GM23338 (cell line): Measurements from ENCODE around the gene NEURL1. TPM values are rescaled to one million over a fixed set of nuclear protein-coding genes. Genes with fewer than 3 reads are reported as not detected.

Source experiments
- ATAC-seq: fragments of 200-7000 bp; cut with Tn5 transposase; 3 replicates; pipeline ENCODE4 v1.9.1; 2020
- DNase-seq: peaks from one replicate; pipeline ENCODE4 v3.0.0-alpha.2; 2015; ENCODE audit warnings: low spot score
- H2AFZ ChIP-seq: fragments of 200-600 bp; sonication (generic); 2 replicates; pipeline ENCODE4 v1.8.0; 2016; ENCODE audit warnings: antibody characterized with exemption, mild to moderate bottlenecking, moderate library complexity
- H3F3A ChIP-seq: fragments of 200-600 bp; sonication (generic); replicated peaks from 2 replicates; pipeline ENCODE4 v1.8.0; 2017; ENCODE audit warnings: antibody characterized with exemption, mixed run types, low read depth
- H3K27ac ChIP-seq: fragments of 200-600 bp; sonication (generic); 2 replicates; pipeline ENCODE4 v1.6.1; 2016; ENCODE audit warnings: low read depth
- H3K27me3 ChIP-seq: fragments of 200-600 bp; sonication (generic); 2 replicates; pipeline ENCODE4 v1.8.0; 2016; ENCODE audit warnings: mild to moderate bottlenecking, mixed run types, moderate library complexity; ENCODE audit not compliant: insufficient read depth
- H3K36me3 ChIP-seq: fragments of 200-600 bp; sonication (generic); 2 replicates; pipeline ENCODE4 v1.8.0; 2016; ENCODE audit warnings: mild to moderate bottlenecking; ENCODE audit not compliant: insufficient read depth
- H3K4me1 ChIP-seq: fragments of 200-600 bp; sonication (generic); 2 replicates; pipeline ENCODE4 v1.8.0; 2016; ENCODE audit warnings: mild to moderate bottlenecking, moderate library complexity; ENCODE audit not compliant: insufficient read depth
- H3K4me2 ChIP-seq: fragments of 200-600 bp; sonication (generic); 2 replicates; pipeline ENCODE4 v1.7.1; 2017; ENCODE audit warnings: mixed run types
- H3K4me3 ChIP-seq: fragments of 200-600 bp; sonication (generic); 2 replicates; pipeline ENCODE4 v1.6.1; 2016; ENCODE audit warnings: mixed run types
- H3K79me2 ChIP-seq: fragments of 200-600 bp; sonication (generic); replicated peaks from 2 replicates; pipeline ENCODE4 v1.8.0; 2017; ENCODE audit warnings: mild to moderate bottlenecking; ENCODE audit not compliant: insufficient read depth
- H3K9me2 ChIP-seq: fragments of 200-600 bp; sonication (generic); 2 replicates; pipeline ENCODE4 v1.8.0; 2017; ENCODE audit not compliant: insufficient read depth
- H4K20me1 ChIP-seq: fragments of 200-600 bp; sonication (generic); replicated peaks from 2 replicates; pipeline ENCODE4 v1.8.0; 2017; ENCODE audit warnings: mild to moderate bottlenecking; ENCODE audit not compliant: insufficient read depth
- H3K27ac Mint-ChIP-seq: 2 replicates; pipeline ENCODE4 v1.8.0; 2020; ENCODE audit warnings: inconsistent platforms, mild to moderate bottlenecking, moderate library complexity, mixed read lengths
- H3K27me3 Mint-ChIP-seq: 3 replicates; pipeline ENCODE4 v1.8.0; 2022; ENCODE audit warnings: low read depth, mild to moderate bottlenecking, moderate library complexity, mixed read lengths, inconsistent platforms; ENCODE audit not compliant: insufficient read depth, poor library complexity
- H3K36me3 Mint-ChIP-seq: 3 replicates; pipeline ENCODE4 v1.8.0; 2021; ENCODE audit warnings: low read depth, mild to moderate bottlenecking, inconsistent platforms, moderate library complexity, mixed read lengths
- H3K4me1 Mint-ChIP-seq: 3 replicates; pipeline ENCODE4 v1.8.0; 2020; ENCODE audit warnings: mild to moderate bottlenecking, inconsistent platforms, mixed read lengths
- H3K4me3 Mint-ChIP-seq: 3 replicates; pipeline ENCODE4 v1.8.0; 2021; ENCODE audit warnings: moderate library complexity, mild to moderate bottlenecking, inconsistent platforms, mixed read lengths
- H3K9me3 Mint-ChIP-seq: 3 replicates; pipeline ENCODE4 v1.8.0; 2020; ENCODE audit warnings: moderate library complexity, mild to moderate bottlenecking, inconsistent platforms, mixed read lengths
- CREB1 ChIP-seq: fragments of 250-450 bp; sonication (Bioruptor Pico); IDR thresholded peaks from 2 replicates; pipeline ENCODE4 v1.5.0; 2020; ENCODE audit warnings: low read depth, mild to moderate bottlenecking, moderate library complexity
- CTCF ChIP-seq, 2 experiments: fragments of 200-600 bp in 1 of 2; sonication (generic) in 1 of 2; conservative IDR thresholded peaks; 2 replicates each; pipeline versions ENCODE4 v1.5.1 to v1.6.1; 2016 to 2017; ENCODE audit warnings: antibody characterized with exemption in 2 of 2, low read depth in 2 of 2, mild to moderate bottlenecking in 2 of 2, moderate library complexity in 1 of 2
- ETS1 ChIP-seq: IDR thresholded peaks from 2 replicates; pipeline ENCODE4 v1.6.1; 2016; ENCODE audit warnings: antibody characterized with exemption
- EZH2 ChIP-seq: fragments of 200-600 bp; sonication (generic); IDR thresholded peaks from one replicate; pipeline ENCODE4 v1.8.0; 2017; ENCODE audit warnings: antibody characterized with exemption, mild to moderate bottlenecking, low read depth; ENCODE audit not compliant: unreplicated experiment
- EZH2phosphoT487 ChIP-seq: fragments of 200-600 bp; sonication (generic); IDR thresholded peaks from one replicate; pipeline ENCODE4 v1.8.1; 2018; ENCODE audit warnings: antibody characterized with exemption; ENCODE audit not compliant: unreplicated experiment
- STAT1 ChIP-seq: IDR thresholded peaks from one replicate; pipeline ENCODE4 v1.6.1; 2016; ENCODE audit warnings: antibody characterized with exemption; ENCODE audit not compliant: unreplicated experiment
- ZNF114 ChIP-seq: fragments of 250-450 bp; sonication (Bioruptor Pico); IDR thresholded peaks from 2 replicates; pipeline ENCODE4 v1.5.0; 2020; ENCODE audit warnings: mild to moderate bottlenecking, moderate library complexity
- ZNF331 ChIP-seq: fragments of 250-450 bp; sonication (Bioruptor Pico); IDR thresholded peaks from 2 replicates; pipeline ENCODE4 v1.5.0; 2020; ENCODE audit warnings: low read depth, mild to moderate bottlenecking, moderate library complexity
- polyA plus RNA-seq: library from polyadenylated mRNA; unstranded; fragments of >200 nt; fragmentation: Nextera tagmentation; extraction: Ambion mirVana; gene quantifications from 2 replicates; pipeline ENCODE4 v1.2.1, GENCODE V29; 2016
- total RNA-seq: library from RNA; depleted of rRNA; stranded (reverse); fragments of >200 nt; shearing (Covaris generic); gene quantifications from 2 replicates; pipeline ENCODE4 v1.2.3, GENCODE V29; 2014

The NEURL1 gene
- total and polyA plus RNA-seq, 2 experiments from 2014 or later, result 0.82 to 1.1 TPM

DNA sequence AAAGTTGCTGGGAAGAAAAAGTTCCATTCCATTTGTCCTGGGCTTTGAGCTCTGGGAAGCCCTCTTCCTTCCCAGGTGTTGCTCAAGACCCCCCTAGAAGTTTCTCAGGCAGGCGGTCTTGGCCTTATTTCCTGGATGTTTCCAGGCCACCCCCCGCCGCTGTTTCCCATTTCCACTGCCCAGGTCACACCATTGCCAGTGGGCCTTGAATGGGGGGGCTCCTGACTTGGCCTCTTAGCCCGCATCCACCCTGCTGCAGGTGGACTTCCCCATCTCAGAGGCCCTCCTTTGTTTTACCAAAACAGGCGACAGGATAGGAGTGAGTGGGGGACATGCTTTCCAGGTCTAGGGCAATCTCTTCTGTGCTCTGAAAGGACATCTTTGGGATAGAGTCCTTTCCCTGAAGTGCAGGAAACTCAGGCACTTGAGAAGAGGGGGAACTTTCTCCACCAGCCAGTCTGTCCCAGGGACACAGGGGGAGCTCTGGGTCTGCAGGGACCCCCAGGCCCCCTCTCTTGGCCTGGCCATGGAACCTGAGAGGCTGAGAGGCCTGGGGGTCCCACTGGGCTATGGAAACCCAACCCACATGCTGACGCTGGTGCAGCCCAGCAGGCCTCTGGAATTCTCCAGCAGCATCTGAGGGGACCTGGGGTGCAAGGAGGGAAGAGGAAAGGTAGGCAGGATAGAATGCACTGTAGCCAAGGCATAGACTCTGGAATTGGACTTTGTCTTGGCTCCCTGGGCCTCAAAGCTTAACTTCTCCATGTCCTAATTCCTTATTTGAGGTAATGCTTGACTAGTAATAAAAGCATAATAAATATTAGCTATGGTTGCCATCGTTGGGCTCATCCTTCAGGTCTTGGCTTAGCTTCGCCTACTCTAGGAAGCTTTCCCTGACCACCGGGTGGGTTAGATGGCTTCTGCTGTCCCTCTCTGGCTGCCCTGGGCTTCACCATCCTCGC is 17.6 kb downstream of the NEURL1 start:
- H3K9me3 Mint-ChIP-seq, result no peaks in the 10 kb centered on the region

DNA sequence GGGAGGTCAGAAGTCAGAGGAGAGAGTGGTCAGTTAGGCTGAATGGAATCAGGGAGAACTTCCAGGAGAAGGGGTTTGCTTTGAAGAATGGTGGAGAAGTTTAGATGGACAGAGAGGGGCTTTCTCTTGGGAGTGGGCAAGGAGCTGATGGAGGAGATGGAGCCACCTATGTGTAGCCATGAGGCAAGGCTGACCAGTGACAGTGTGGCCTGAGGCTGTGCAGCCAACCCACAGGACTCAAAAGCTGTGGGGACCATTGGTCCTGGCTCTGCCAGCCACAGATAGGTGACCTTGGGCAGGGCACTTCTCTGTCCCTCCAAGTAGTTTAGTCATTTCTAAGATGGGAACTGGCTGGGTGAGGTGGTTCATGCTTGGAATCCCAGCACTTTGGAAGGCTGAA is 18.7 kb downstream of the NEURL1 start:
- no peak overlapping the region for H3K27ac ChIP-seq
- Mint-ChIP-seq H3K9me3 (no peaks in the 10 kb centered on the region), H3K4me3 (no peak overlapping the region), H3K27ac (no peak overlapping the region), H3K27me3 (peaks cover 6% of the 10 kb centered on the region), H3K36me3 (no peaks in the 10 kb centered on the region), H3K4me1 (peaks cover 8% of the 10 kb centered on the region; the same call in 1 of the 3 replicates)
- H3K36me3 ChIP-seq, result no peaks in the 10 kb centered on the region
- no peak overlapping the region for H2AFZ ChIP-seq
- DNase-seq, result no peak
- no peaks in the 10 kb centered on the region for H4K20me1 ChIP-seq
- ATAC-seq, result no peak
- no peaks in the 10 kb centered on the region for H3K79me2 ChIP-seq
- no peak overlapping the region for H3K4me3 ChIP-seq
- H3F3A ChIP-seq, result no peaks in the 10 kb centered on the region
- no peaks in the 10 kb centered on the region for H3K4me1 ChIP-seq
- H3K27me3 ChIP-seq, result no peaks in the 10 kb centered on the region
- no peaks in the 10 kb centered on the region for H3K9me2 ChIP-seq
- no peak overlapping the region for H3K4me2 ChIP-seq
- TF ChIP-seq STAT1, result no peak
- TF ChIP-seq ETS1, result no peak
- no peak for TF ChIP-seq ZNF331 (CRISPR knock-in tag)
- no peak for TF ChIP-seq CTCF (conservative IDR thresholded peaks at IDR 0.05; ENCODE audit: low read depth in 2 of 2)
- TF ChIP-seq EZH2, result no peak
- no peak for TF ChIP-seq ZNF114 (CRISPR knock-in tag)
- no peak for TF ChIP-seq CREB1

More for the DNA sequence above, 17.6 kb downstream of the NEURL1 start:
- no peaks in the 10 kb centered on the region for H3F3A ChIP-seq
- no peaks in the 10 kb centered on the region for H3K79me2 ChIP-seq
- H3K4me1 ChIP-seq, result no peaks in the 10 kb centered on the region
- no peak overlapping the region for H3K4me3 Mint-ChIP-seq
- no peak for ATAC-seq
- H3K36me3 ChIP-seq, result no peaks in the 10 kb centered on the region
- peaks cover 6% of the 10 kb centered on the region for H3K27me3 Mint-ChIP-seq
- H3K4me3 ChIP-seq, result no peak overlapping the region
- H2AFZ ChIP-seq, result no peak overlapping the region
- no peak overlapping the region for H3K27ac ChIP-seq
- H3K4me1 Mint-ChIP-seq, result peaks cover 8% of the 10 kb centered on the region; the same call in 1 of the 3 replicates
- DNase-seq, result no peak
- H3K9me2 ChIP-seq, result no peaks in the 10 kb centered on the region
- H3K36me3 Mint-ChIP-seq, result no peaks in the 10 kb centered on the region
- no peak overlapping the region for H3K27ac Mint-ChIP-seq
- H4K20me1 ChIP-seq, result no peaks in the 10 kb centered on the region
- TF ChIP-seq EZH2 (no peak), CTCF (conservative IDR thresholded peaks at IDR 0.05; ENCODE audit: low read depth in 2 of 2) (no peak), STAT1 (no peak), EZH2phosphoT487 (no peak)
- H3K4me2 ChIP-seq, result no peak overlapping the region
- no peaks in the 10 kb centered on the region for H3K27me3 ChIP-seq
